ENCODE measurements around the gene RAB3B.

DNA sequence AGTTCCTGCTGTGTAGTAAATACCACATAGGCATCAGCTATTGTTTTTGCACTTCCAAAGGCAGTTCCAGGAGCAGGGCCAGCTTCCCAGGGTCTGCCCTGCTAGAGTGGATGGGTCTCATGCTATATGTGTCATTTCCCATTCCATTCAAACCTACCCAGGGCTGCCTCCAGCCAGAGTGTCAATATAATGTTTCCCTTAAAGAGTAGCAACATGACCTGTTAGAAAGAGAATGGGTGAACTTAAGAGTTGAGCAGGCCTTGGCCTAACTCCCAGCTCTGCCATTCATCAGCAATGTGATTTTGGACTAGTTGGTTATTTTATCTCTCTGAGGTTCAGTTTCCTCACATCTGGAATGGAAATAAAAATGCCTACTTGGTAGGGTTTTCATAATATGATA is 44.9 kb downstream of the RAB3B start:
- TF ChIP-seq, protein P1, sequence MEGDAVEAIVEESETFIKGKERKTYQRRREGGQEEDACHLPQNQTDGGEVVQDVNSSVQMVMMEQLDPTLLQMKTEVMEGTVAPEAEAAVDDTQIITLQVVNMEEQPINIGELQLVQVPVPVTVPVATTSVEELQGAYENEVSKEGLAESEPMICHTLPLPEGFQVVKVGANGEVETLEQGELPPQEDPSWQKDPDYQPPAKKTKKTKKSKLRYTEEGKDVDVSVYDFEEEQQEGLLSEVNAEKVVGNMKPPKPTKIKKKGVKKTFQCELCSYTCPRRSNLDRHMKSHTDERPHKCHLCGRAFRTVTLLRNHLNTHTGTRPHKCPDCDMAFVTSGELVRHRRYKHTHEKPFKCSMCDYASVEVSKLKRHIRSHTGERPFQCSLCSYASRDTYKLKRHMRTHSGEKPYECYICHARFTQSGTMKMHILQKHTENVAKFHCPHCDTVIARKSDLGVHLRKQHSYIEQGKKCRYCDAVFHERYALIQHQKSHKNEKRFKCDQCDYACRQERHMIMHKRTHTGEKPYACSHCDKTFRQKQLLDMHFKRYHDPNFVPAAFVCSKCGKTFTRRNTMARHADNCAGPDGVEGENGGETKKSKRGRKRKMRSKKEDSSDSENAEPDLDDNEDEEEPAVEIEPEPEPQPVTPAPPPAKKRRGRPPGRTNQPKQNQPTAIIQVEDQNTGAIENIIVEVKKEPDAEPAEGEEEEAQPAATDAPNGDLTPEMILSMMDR (IDR thresholded peaks at IDR 0.05; ENCODE audit: low read depth, low read length) = no peak
- no peak for TF ChIP-seq EZH2phosphoT487 (IDR thresholded peaks at IDR 0.05; ENCODE audit: low read depth)

Measured in OCI-LY3 (cell line).